BLaER1 treated with 17β-estradiol and CSF1 and Interleukin-3, amounts not matched to agents 10 nM and 100 nM (cell line): Measurements from ENCODE around the gene ATP6V1C2.

Source experiments
- H3K27ac ChIP-seq, 11 experiments: shearing (Covaris generic); formaldehyde crosslinking; 2 replicates each; pipeline ENCODE4 v1.8.1; 2022
- H3K27me3 ChIP-seq, 11 experiments: shearing (Covaris generic); formaldehyde crosslinking; 2 replicates each; pipeline ENCODE4 v1.8.1; 2022
- H3K36me3 ChIP-seq, 11 experiments: shearing (Covaris generic); formaldehyde crosslinking; 2 replicates each; pipeline ENCODE4 v1.8.1; 2022
- H3K4me1 ChIP-seq, 10 experiments: shearing (Covaris generic); formaldehyde crosslinking; 2 replicates each; pipeline ENCODE4 v1.8.1; 2022
- H3K4me2 ChIP-seq, 11 experiments: shearing (Covaris generic); formaldehyde crosslinking; 2 replicates each; pipeline ENCODE4 v1.8.1; 2022
- H3K4me3 ChIP-seq, 10 experiments: shearing (Covaris generic); formaldehyde crosslinking; 2 replicates each; pipeline ENCODE4 v1.8.1; 2022
- H3K9ac ChIP-seq, 11 experiments: shearing (Covaris generic); formaldehyde crosslinking; 2 replicates each; pipeline ENCODE4 v1.8.1; 2022
- H3K9me3 ChIP-seq, 11 experiments: shearing (Covaris generic); formaldehyde crosslinking; replicated peaks in 1 of 11; 2 replicates each; pipeline ENCODE4 v1.8.1; 2022
- H4K20me1 ChIP-seq, 11 experiments: shearing (Covaris generic); formaldehyde crosslinking; 2 replicates each; pipeline ENCODE4 v1.8.1; 2022
- Cebpa-rat ChIP-seq, 11 experiments: shearing (Covaris generic); IDR thresholded peaks; 2 replicates each; pipeline ENCODE4 v1.8.1; 2022

The ATP6V1C2 gene

GRCh38 chr2:10770956-10771750, 49.7 kb downstream of the ATP6V1C2 start:
- Histone ChIP-seq H3K9ac (no peak overlapping the region), H3K9me3 (no peaks in the 10 kb centered on the region), H4K20me1 (peaks cover 0 to 31% (median 20%) of the 10 kb centered on the region in 11 experiments; a peak in 15 of 22 replicates), H3K36me3 (peaks cover 0 to 4% (median 0%) of the 10 kb centered on the region in 11 experiments; a peak in 1 of 22 replicates), H3K4me2 (no peak overlapping the region), H3K27me3 (no peaks in the 10 kb centered on the region), H3K27ac (no peak overlapping the region), H3K4me3 (no peak overlapping the region), H3K4me1 (peaks cover 0 to 20% (median 15%) of the 10 kb centered on the region in 10 experiments; a peak in 11 of 20 replicates)
- no peak for TF ChIP-seq Cebpa-rat (IDR thresholded peaks at IDR 0.05)

GRCh38 chr2:10771786-10772185, 50.4 kb downstream of the ATP6V1C2 start:
- no peak for TF ChIP-seq Cebpa-rat (IDR thresholded peaks at IDR 0.05)
- Histone ChIP-seq H3K4me1 (peaks cover 0 to 27% (median 22%) of the 10 kb centered on the region in 10 experiments; a peak in 13 of 20 replicates), H3K27me3 (no peaks in the 10 kb centered on the region), H4K20me1 (peaks cover 4 to 38% (median 26%) of the 10 kb centered on the region in 11 experiments; a peak in 17 of 22 replicates), H3K9me3 (no peaks in the 10 kb centered on the region), H3K4me3 (no peak overlapping the region), H3K27ac (no peak overlapping the region), H3K4me2 (no peak overlapping the region), H3K36me3 (peaks cover 0 to 8% (median 0%) of the 10 kb centered on the region in 11 experiments; a peak in 3 of 22 replicates), H3K9ac (no peak overlapping the region)

- Histone ChIP-seq H3K36me3 (peaks cover 0 to 14% (median 5%) of the 10 kb centered on the region in 11 experiments; a peak in 13 of 22 replicates), H3K27ac (no peak overlapping the region), H3K27me3 (no peaks in the 10 kb centered on the region), H3K4me2 (no peak overlapping the region), H4K20me1 (peaks cover 9 to 43% (median 32%) of the 10 kb centered on the region in 11 experiments; a peak in 20 of 22 replicates), H3K4me1 (peaks cover 0 to 32% (median 27%) of the 10 kb centered on the region in 10 experiments; a peak in 13 of 20 replicates), H3K9ac (no peak overlapping the region), H3K4me3 (no peak overlapping the region), H3K9me3 (no peaks in the 10 kb centered on the region)
- TF ChIP-seq Cebpa-rat (IDR thresholded peaks at IDR 0.05): no peak
Measured at GRCh38 chr2:10772201-10772867, 50.9 kb downstream of the ATP6V1C2 start.

GRCh38 chr2:10772868-10773215, 51.4 kb downstream of the ATP6V1C2 start:
- H3K4me1 ChIP-seq: peaks cover 0 to 37% (median 32%) of the 10 kb centered on the region in 10 experiments; a peak in 13 of 20 replicates
- TF ChIP-seq Cebpa-rat (IDR thresholded peaks at IDR 0.05): no peak
- H3K4me3 ChIP-seq: no peak overlapping the region
- H3K36me3 ChIP-seq: peaks cover 1 to 19% (median 10%) of the 10 kb centered on the region in 11 experiments
- no peak overlapping the region for H3K4me2 ChIP-seq
- H3K27me3 ChIP-seq: no peaks in the 10 kb centered on the region
- H3K9me3 ChIP-seq: no peaks in the 10 kb centered on the region
- no peak overlapping the region for H3K9ac ChIP-seq
- no peak overlapping the region for H3K27ac ChIP-seq
- peaks cover 14 to 48% (median 37%) of the 10 kb centered on the region in 11 experiments; a peak in 21 of 22 replicates for H4K20me1 ChIP-seq

GRCh38 chr2:10773821-10774341, 52.5 kb downstream of the ATP6V1C2 start:
- Histone ChIP-seq H3K9me3 (no peaks in the 10 kb centered on the region), H3K4me2 (no peak overlapping the region), H3K36me3 (peaks cover 12 to 29% (median 21%) of the 10 kb centered on the region in 11 experiments), H3K27ac (peak overlapping the region in 4 of 11 experiments; percentile 1 to 29 (median 6); a peak in 4 of 22 replicates), H4K20me1 (peaks cover 25 to 59% (median 47%) of the 10 kb centered on the region in 11 experiments; a peak in 21 of 22 replicates), H3K9ac (no peak overlapping the region), H3K4me1 (peaks cover 0 to 48% (median 43%) of the 10 kb centered on the region in 10 experiments; a peak in 13 of 20 replicates), H3K27me3 (no peaks in the 10 kb centered on the region), H3K4me3 (no peak overlapping the region)
- no peak for TF ChIP-seq Cebpa-rat (IDR thresholded peaks at IDR 0.05)

GRCh38 chr2:10774394-10774793, 53.0 kb downstream of the ATP6V1C2 start:
- no peak overlapping the region for H3K4me2 ChIP-seq

GRCh38 chr2:10775021-10775780, 53.8 kb downstream of the ATP6V1C2 start:
- H3K4me1 ChIP-seq: peaks cover 0 to 49% (median 44%) of the 10 kb centered on the region in 10 experiments; a peak in 13 of 20 replicates
- no peak for TF ChIP-seq Cebpa-rat (IDR thresholded peaks at IDR 0.05)
- peak overlapping the region in 2 of 11 experiments; percentile 2 to 41; a peak in 3 of 22 replicates for H3K9ac ChIP-seq
- peaks cover 23 to 42% (median 32%) of the 10 kb centered on the region in 11 experiments for H3K36me3 ChIP-seq
- H3K9me3 ChIP-seq: no peaks in the 10 kb centered on the region
- peak overlapping the region in 4 of 11 experiments; percentile 1 to 48 (median 18); a peak in 7 of 22 replicates for H3K27ac ChIP-seq
- H3K27me3 ChIP-seq: no peaks in the 10 kb centered on the region
- H3K4me2 ChIP-seq: peak overlapping the region in 6 of 11 experiments; percentile 16 to 43 (median 28); a peak in 8 of 22 replicates
- peaks cover 31 to 72% (median 58%) of the 10 kb centered on the region in 11 experiments; a peak in 21 of 22 replicates for H4K20me1 ChIP-seq
- no peak overlapping the region for H3K4me3 ChIP-seq

More at GRCh38 chr2:10774394-10774793, 53.0 kb downstream of the ATP6V1C2 start:
- Histone ChIP-seq H3K4me1 (peaks cover 0 to 49% (median 44%) of the 10 kb centered on the region in 10 experiments; a peak in 13 of 20 replicates), H4K20me1 (peaks cover 26 to 64% (median 51%) of the 10 kb centered on the region in 11 experiments; a peak in 21 of 22 replicates), H3K9ac (peak overlapping the region in 3 of 11 experiments; percentile 0 to 21 (median 9); a peak in 4 of 22 replicates), H3K27me3 (no peaks in the 10 kb centered on the region), H3K27ac (peak overlapping the region in 5 of 11 experiments; percentile 1 to 48 (median 8); a peak in 8 of 22 replicates), H3K9me3 (no peaks in the 10 kb centered on the region), H3K36me3 (peaks cover 15 to 34% (median 24%) of the 10 kb centered on the region in 11 experiments), H3K4me3 (no peak overlapping the region)
- no peak for TF ChIP-seq Cebpa-rat (IDR thresholded peaks at IDR 0.05)

GRCh38 chr2:10775831-10776230, 54.4 kb downstream of the ATP6V1C2 start:
- H4K20me1 ChIP-seq: peaks cover 37 to 78% (median 64%) of the 10 kb centered on the region in 11 experiments; a peak in 21 of 22 replicates
- peak overlapping the region in 5 of 11 experiments; percentile 16 to 43 (median 31); a peak in 5 of 22 replicates for H3K4me2 ChIP-seq
- H3K36me3 ChIP-seq: peaks cover 29 to 48% (median 38%) of the 10 kb centered on the region in 11 experiments
- 0 out of 22 replicates have a peak overlapping the region, but pooled peaks of 1 of the 11 experiments have one; percentile 2 for H3K9ac ChIP-seq
- no peaks in the 10 kb centered on the region for H3K9me3 ChIP-seq
- no peak overlapping the region for H3K27ac ChIP-seq
- H3K4me1 ChIP-seq: peaks cover 0 to 49% (median 44%) of the 10 kb centered on the region in 10 experiments; a peak in 13 of 20 replicates
- no peaks in the 10 kb centered on the region for H3K27me3 ChIP-seq
- H3K4me3 ChIP-seq: no peak overlapping the region
- TF ChIP-seq Cebpa-rat (IDR thresholded peaks at IDR 0.05): no peak
